ENCODE data around the gene SLC22A6.

The SLC22A6 gene

GRCh38 chr11:62974848-62975522 lies 9.8 kb downstream of the SLC22A6 start:
- H3K4me3 ChIP-seq (ENCODE audit: low read depth, low read length): no peak overlapping the region
- peak; percentile 59; the same call in 1 of the 2 replicates for TF ChIP-seq CTCF (IDR thresholded peaks at IDR 0.05; ENCODE audit: borderline replicate concordance, insufficient read depth, low read depth, low read length)

DNA sequence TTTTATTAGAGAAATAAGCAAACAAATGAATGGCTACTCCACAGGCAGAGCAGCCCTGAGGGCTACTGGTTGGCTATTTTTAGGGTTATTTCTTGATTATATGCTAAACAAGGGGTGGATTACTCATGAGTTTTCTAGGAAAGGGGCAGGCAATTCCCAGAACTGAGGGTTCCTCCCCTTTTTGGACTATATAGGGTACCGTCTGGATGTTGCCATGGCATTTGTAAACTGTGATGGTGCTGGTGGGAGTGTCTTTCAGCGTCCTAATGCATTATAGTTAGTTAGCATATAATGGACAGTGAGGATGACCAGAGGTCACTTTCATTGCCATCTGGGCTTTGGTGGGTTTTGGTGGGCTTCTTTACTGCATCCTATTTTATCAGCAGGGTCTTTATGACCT lies 19.2 kb downstream of the SLC22A6 start:
- H3K4me3 ChIP-seq (ENCODE audit: low read depth, low read length): no peak overlapping the region
- TF ChIP-seq CTCF (IDR thresholded peaks at IDR 0.05; ENCODE audit: borderline replicate concordance, insufficient read depth, low read depth, low read length): no peak

DNA sequence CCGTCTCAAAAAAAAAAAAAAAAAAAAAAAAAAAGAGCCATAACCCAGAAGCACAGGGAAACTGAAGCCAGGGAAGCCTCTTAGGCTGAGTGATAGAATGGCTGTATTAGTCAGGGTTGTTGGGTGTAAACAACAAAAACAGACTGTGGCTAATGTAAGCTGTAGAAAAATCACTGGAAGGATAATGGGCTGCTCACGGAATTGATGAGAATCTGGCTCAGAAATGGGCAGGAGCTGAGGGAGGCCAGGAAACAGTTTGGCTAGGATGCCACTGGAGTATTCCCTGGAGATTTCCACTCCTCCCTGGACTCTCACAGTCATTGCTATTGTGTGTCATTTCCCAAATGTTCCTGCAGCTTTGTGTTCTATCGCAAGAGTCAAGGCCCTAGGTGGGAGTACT lies 22.4 kb downstream of the SLC22A6 start:
- TF ChIP-seq CTCF (IDR thresholded peaks at IDR 0.05; ENCODE audit: borderline replicate concordance, insufficient read depth, low read depth, low read length): no peak

DNA sequence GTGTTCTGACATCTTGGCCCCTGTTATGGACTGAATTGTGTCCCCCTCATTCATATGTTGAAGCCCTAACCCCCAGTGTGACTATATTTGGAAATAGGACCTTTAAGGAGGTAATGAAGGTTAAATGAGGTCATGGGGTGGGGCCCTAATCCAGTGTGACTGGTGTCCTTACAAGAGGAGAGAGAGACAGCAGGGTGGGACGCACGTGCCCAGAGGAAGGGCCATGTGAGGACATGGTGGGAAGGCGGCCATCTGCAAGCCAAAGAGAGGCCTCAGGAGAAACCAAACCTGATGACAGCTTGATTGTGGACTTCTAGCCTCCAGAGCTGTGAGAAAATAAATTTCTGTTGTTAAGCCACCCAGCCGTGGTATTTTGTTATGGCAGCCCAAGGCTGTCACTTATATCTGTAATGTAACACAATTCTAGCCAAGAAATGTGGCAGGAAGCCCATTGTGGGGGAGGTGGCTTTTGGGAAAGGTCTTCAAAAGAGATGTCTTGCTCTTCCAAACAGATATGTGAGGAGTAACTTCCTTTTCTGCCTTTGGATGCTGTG lies 23.7 kb downstream of the SLC22A6 start:
- TF ChIP-seq CTCF (IDR thresholded peaks at IDR 0.05; ENCODE audit: borderline replicate concordance, insufficient read depth, low read depth, low read length): no peak

More for the DNA sequence above, 22.4 kb downstream of the SLC22A6 start:
- H3K4me3 ChIP-seq (ENCODE audit: low read depth, low read length): no peak overlapping the region

GRCh38 chr11:62959422-62959980 lies 25.3 kb downstream of the SLC22A6 start:
- no peak for TF ChIP-seq CTCF (IDR thresholded peaks at IDR 0.05; ENCODE audit: borderline replicate concordance, insufficient read depth, low read depth, low read length)
- H3K4me3 ChIP-seq (ENCODE audit: low read depth, low read length): no peak overlapping the region

More for the DNA sequence above, 23.7 kb downstream of the SLC22A6 start:
- H3K4me3 ChIP-seq (ENCODE audit: low read depth, low read length): no peak overlapping the region

DNA sequence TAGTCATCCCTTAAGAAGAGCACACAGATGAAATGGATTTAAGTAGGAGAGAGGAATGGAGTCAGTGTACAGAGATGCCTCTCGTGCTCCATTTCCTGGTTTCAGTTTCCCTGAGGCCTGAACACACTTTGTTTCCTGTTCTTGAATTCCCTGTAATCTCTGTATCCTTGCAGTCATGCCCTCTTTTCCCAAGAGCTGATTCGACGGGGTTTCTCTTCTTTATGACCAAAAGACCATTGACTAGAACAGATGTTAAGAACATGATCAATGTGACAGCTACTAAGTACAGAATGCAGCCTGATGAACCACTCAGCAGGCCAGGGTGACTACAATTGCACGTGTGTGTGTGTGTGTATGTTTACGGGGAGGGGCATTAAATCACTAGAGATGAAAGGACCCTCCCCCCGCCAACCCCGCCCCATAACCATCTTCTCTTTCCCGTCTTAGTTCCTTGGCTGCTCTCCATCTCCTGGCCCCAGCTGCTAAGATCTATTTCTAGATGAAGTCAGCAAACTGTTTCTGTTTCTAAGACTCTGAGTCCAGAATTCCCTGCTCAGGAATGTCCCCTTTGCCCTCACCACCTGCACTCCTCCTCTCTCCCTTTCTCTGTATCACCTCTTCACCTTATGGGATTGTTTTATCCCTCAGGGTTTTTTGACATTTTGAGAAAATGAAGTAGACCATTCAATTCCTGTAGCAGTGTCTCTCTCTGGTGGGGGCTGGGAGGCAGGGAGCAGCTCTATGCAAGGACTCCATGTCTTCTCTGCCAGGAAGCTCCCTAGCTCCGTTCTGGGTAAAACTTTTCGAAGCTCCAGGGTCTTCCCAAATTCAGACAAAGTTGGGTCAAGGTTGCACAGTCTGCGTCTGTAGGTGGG lies 26.0 kb downstream of the SLC22A6 start:
- no peak for TF ChIP-seq CTCF (IDR thresholded peaks at IDR 0.05; ENCODE audit: borderline replicate concordance, insufficient read depth, low read depth, low read length)

More for the DNA sequence above, 26.0 kb downstream of the SLC22A6 start:
- H3K4me3 ChIP-seq (ENCODE audit: low read depth, low read length): no peak overlapping the region
